D721Med (cell line): ENCODE results near the gene DAP3.

ENCODE experiments used
- DNase-seq: peaks from one replicate; pipeline ENCODE4 v3.0.0; 2011; ENCODE audit warnings: low spot score; ENCODE audit not compliant: insufficient read length
- FAIRE-seq: peaks from 2 replicates; lab custom pipeline; 2011; peaks lifted over from hg19 to GRCh38; lab: Jason Lieb, UNC
- TF ChIP-seq, protein P1 (sequence below): IDR thresholded peaks from 2 replicates; pipeline ENCODE4 v1.5.1; 2012; ENCODE audit warnings: mild to moderate bottlenecking, control low read depth; ENCODE audit not compliant: insufficient read depth; ENCODE audit errors: missing control alignments

DAP3 gene

DNA sequence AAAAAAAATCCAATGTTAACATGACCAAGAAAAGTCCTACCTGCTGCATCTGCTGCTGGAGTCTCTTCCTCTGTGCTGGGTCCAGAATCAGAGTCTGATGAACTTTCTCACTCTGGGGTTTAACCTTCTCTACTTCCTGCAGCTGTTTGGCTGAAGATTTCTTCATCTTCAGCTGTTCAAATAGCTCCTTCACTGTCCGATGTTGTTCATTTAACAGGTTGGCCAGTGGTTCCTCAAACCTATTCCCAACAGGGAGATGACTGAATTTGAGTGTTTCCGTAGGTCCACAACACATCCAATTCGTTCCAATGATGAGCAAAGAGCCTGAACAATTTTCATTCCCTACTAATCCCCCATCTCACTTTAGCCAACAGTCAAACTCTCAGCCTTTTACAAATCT lies 88.7 kb downstream of the DAP3 start:
- TF ChIP-seq, protein P1, sequence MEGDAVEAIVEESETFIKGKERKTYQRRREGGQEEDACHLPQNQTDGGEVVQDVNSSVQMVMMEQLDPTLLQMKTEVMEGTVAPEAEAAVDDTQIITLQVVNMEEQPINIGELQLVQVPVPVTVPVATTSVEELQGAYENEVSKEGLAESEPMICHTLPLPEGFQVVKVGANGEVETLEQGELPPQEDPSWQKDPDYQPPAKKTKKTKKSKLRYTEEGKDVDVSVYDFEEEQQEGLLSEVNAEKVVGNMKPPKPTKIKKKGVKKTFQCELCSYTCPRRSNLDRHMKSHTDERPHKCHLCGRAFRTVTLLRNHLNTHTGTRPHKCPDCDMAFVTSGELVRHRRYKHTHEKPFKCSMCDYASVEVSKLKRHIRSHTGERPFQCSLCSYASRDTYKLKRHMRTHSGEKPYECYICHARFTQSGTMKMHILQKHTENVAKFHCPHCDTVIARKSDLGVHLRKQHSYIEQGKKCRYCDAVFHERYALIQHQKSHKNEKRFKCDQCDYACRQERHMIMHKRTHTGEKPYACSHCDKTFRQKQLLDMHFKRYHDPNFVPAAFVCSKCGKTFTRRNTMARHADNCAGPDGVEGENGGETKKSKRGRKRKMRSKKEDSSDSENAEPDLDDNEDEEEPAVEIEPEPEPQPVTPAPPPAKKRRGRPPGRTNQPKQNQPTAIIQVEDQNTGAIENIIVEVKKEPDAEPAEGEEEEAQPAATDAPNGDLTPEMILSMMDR: no peak
- DNase-seq (no peak), FAIRE-seq (no peak)
